Neural progenitor cell (in vitro differentiated cells): ENCODE measurements around the gene TMEM43.
A peak's percentile ranks its signal among the peaks of the same experiment; 100 is the strongest.

Source experiments
- CTCF ChIP-seq: fragments of 200-600 bp; sonication (generic); IDR thresholded peaks from 2 replicates; pipeline ENCODE4 v1.5.1; 2017; ENCODE audit warnings: antibody characterized with exemption, mild to moderate bottlenecking
- EZH2 ChIP-seq: fragments of 200-600 bp; sonication (generic); IDR thresholded peaks from 2 replicates; pipeline ENCODE4 v1.6.1; 2017; ENCODE audit warnings: antibody characterized with exemption, mild to moderate bottlenecking, moderate library complexity
- EZH2phosphoT487 ChIP-seq: fragments of 200-600 bp; sonication (generic); IDR thresholded peaks from 2 replicates; pipeline ENCODE4 v1.6.1; 2017; ENCODE audit warnings: antibody characterized with exemption

- TF ChIP-seq CTCF (peak; percentile 44), EZH2 (no peak), EZH2phosphoT487 (no peak)
Observed at GRCh38 chr3:14148041-14148985, 23.5 kb downstream of the TMEM43 start.
